C4-2B (cell line): ENCODE results near the gene C1QC.
"Not testable (repeated sequence)": the region's sequence is repeated elsewhere in the genome, so short reads cannot be mapped to it uniquely, and the experiment has no call there.

Source experiments
- ZFX ChIP-seq: fragments of 450-650 bp; IDR thresholded peaks from 2 replicates; pipeline ENCODE4 v1.6.1; 2017
- TF ChIP-seq, protein P1 (sequence below): fragments of 450-650 bp; conservative IDR thresholded peaks from 2 replicates; pipeline ENCODE4 v1.5.1; 2017; ENCODE audit warnings: mild to moderate bottlenecking

DNA sequence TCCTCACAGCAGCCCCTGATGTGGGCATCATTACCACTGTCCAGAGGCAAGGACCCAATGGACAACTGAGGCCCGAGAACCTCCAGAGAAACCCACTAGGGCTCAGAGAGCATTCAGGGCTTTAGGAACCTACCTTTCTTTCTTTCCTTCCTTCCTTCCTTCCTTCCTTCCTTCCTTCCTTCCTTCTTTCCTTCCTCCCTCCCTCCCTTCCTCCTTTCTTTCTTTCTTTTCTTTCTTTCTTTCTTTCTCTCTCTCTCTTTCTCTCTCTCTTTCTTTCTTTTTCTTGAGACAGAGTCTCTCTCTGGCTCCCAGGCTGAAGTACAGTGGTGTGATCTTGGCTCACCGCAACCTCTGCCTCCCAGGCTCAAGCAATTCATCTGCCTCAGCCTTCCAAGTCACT is 25.4 kb downstream of the C1QC start:
- TF ChIP-seq, protein P1, sequence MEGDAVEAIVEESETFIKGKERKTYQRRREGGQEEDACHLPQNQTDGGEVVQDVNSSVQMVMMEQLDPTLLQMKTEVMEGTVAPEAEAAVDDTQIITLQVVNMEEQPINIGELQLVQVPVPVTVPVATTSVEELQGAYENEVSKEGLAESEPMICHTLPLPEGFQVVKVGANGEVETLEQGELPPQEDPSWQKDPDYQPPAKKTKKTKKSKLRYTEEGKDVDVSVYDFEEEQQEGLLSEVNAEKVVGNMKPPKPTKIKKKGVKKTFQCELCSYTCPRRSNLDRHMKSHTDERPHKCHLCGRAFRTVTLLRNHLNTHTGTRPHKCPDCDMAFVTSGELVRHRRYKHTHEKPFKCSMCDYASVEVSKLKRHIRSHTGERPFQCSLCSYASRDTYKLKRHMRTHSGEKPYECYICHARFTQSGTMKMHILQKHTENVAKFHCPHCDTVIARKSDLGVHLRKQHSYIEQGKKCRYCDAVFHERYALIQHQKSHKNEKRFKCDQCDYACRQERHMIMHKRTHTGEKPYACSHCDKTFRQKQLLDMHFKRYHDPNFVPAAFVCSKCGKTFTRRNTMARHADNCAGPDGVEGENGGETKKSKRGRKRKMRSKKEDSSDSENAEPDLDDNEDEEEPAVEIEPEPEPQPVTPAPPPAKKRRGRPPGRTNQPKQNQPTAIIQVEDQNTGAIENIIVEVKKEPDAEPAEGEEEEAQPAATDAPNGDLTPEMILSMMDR: not testable (repeated sequence)
- TF ChIP-seq ZFX: not testable (repeated sequence)
